Gastrocnemius medialis (tissue), 4 donors: ENCODE results near the gene CCDC33. TPM values are rescaled to one million over a fixed set of nuclear protein-coding genes. Genes with fewer than 3 reads are reported as not detected.

Experiments
- ATAC-seq, 2 donors: fragments of 150-250 bp; one replicate each; pipeline ENCODE4 v1.9.1; 2016
- DNase-seq, 2 donors: peaks; one replicate each; pipeline ENCODE4 v3.0.0-alpha.2; 2019
- H3K27ac ChIP-seq, 4 donors: fragments of 200-600 bp; sonication (generic); 1 replicate in 1 of 4; 2 replicates in 3 of 4; pipeline ENCODE4 v1.5.1; 2016 to 2018; ENCODE audit warnings: mild to moderate bottlenecking in 2 of 4, moderate library complexity in 1 of 4
- H3K27me3 ChIP-seq, 3 donors: fragments of 200-600 bp; sonication (generic) in 2 of 3; 1 replicate in 1 of 3; 2 replicates in 2 of 3; pipeline versions ENCODE4 v1.5.1 to v1.6.0; 2016 to 2019; ENCODE audit warnings: mild to moderate bottlenecking in 1 of 3, moderate library complexity in 1 of 3
- H3K36me3 ChIP-seq, 2 donors: fragments of 200-600 bp; sonication (generic) in 1 of 2; one replicate each; pipeline ENCODE4 v1.5.1; 2017 to 2018
- H3K4me1 ChIP-seq, 2 donors: fragments of 200-600 bp; sonication (generic) in 1 of 2; one replicate each; pipeline ENCODE4 v1.5.1; 2016 to 2017; ENCODE audit warnings: mild to moderate bottlenecking in 2 of 2
- H3K4me3 ChIP-seq, 4 donors: fragments of 200-600 bp; sonication (generic) in 3 of 4; 1 replicate in 1 of 4; 2 replicates in 3 of 4; pipeline ENCODE4 v1.5.1; 2016 to 2019; ENCODE audit warnings: mild to moderate bottlenecking in 2 of 4
- H3K9me3 ChIP-seq, 3 donors: fragments of 200-600 bp; sonication (generic) in 2 of 3; 1 replicate in 1 of 3; 2 replicates in 2 of 3; pipeline ENCODE4 v1.5.1; 2016 to 2019
- CTCF ChIP-seq, 5 experiments: fragments of 450-650 bp in 3 of 5; fragments of 200-600 bp in 2 of 5; sonication (generic) in 2 of 5; IDR thresholded peaks in 4 of 5; conservative IDR thresholded peaks in 1 of 5; 1 replicate in 4 of 5; 2 replicates in 1 of 5; pipeline ENCODE4 v1.5.1; 2016 to 2019; ENCODE audit warnings: antibody characterized with exemption in 5 of 5, mild to moderate bottlenecking in 3 of 5, moderate library complexity in 3 of 5
- POLR2A ChIP-seq, 2 donors: fragments of 450-650 bp; IDR thresholded peaks; one replicate each; pipeline ENCODE4 v1.6.1; 2017; ENCODE audit warnings: antibody characterized with exemption in 2 of 2, mild to moderate bottlenecking in 2 of 2, moderate library complexity in 2 of 2
- in situ Hi-C, 4 donors: fragments of 200-750 bp; cut with MboI; loops; one replicate each; pipeline versions ENCODE4 v1.15.0 to v1.8.0; 2017; ENCODE audit warnings: low sequenced_read_pairs in 4 of 4
- intact Hi-C: fragments of 100-400 bp; cut with DNase I; formaldehyde crosslinking; loops from one replicate; pipeline ENCODE4 v1.15.1; 2023; ENCODE audit warnings: low total_unique reads
- total RNA-seq, 4 donors: library from RNA; depleted of rRNA; stranded (reverse); fragments of >200 nt; gene quantifications; one replicate each; pipeline versions ENCODE4 v1.1.0 to v1.2.3, GENCODE V29; 2016

Gene CCDC33
- total RNA-seq, 4 donors from 2014 or later = not detected

- Histone ChIP-seq H3K36me3 (no peaks in the 10 kb centered on the region), H3K4me1 (no peaks in the 10 kb centered on the region), H3K27ac (no peak overlapping the region), H3K4me3 (no peak overlapping the region), H3K27me3 (peaks cover 0 to 8% (median 0%) of the 10 kb centered on the region in 3 donors), H3K9me3 (no peaks in the 10 kb centered on the region)
- TF ChIP-seq POLR2A (IDR thresholded peaks at IDR 0.05) = no peak
- no peak for ATAC-seq
- no peak for DNase-seq
- in situ Hi-C loops (no loop called here), intact Hi-C loops (no loop called here)
These were observed 24.9 kb downstream of the CCDC33 start for GRCh38 chr15:74261041-74261440.

- Histone ChIP-seq H3K27me3 (peaks cover 0 to 8% (median 0%) of the 10 kb centered on the region in 3 donors), H3K9me3 (no peaks in the 10 kb centered on the region), H3K4me3 (no peak overlapping the region), H3K27ac (no peak overlapping the region), H3K36me3 (no peaks in the 10 kb centered on the region), H3K4me1 (no peaks in the 10 kb centered on the region)
- intact Hi-C loops (no loop called here), in situ Hi-C loops (no loop called here)
- no peak for DNase-seq
- TF ChIP-seq POLR2A (IDR thresholded peaks at IDR 0.05) (no peak), CTCF (IDR thresholded peaks at IDR 0.05 in 4 of 5, conservative IDR thresholded peaks at IDR 0.05 in 1 of 5) (no peak)
- ATAC-seq = no peak
These were observed 25.6 kb downstream of the CCDC33 start for GRCh38 chr15:74261685-74262084.

- in situ Hi-C loops = no loop called here
- no peak for DNase-seq
- Histone ChIP-seq H3K27me3 (peaks cover 0 to 8% (median 2%) of the 10 kb centered on the region in 3 donors), H3K36me3 (no peaks in the 10 kb centered on the region), H3K9me3 (no peaks in the 10 kb centered on the region), H3K27ac (no peak overlapping the region), H3K4me3 (no peak overlapping the region), H3K4me1 (no peaks in the 10 kb centered on the region)
- no peak for ATAC-seq
- no peak for TF ChIP-seq POLR2A (IDR thresholded peaks at IDR 0.05)
- TF ChIP-seq CTCF (IDR thresholded peaks at IDR 0.05 in 4 of 5, conservative IDR thresholded peaks at IDR 0.05 in 1 of 5) = no peak
- intact Hi-C loops = no loop called here
These were observed 26.0 kb downstream of the CCDC33 start for GRCh38 chr15:74262151-74262550.

GRCh38 chr15:74262625-74263024 is 26.5 kb downstream of the CCDC33 start:
- H3K27me3 ChIP-seq = peaks cover 0 to 8% (median 4%) of the 10 kb centered on the region in 3 donors

GRCh38 chr15:74263466-74263865 is 27.3 kb downstream of the CCDC33 start:
- Histone ChIP-seq H3K27me3 (peaks cover 0 to 8% (median 4%) of the 10 kb centered on the region in 3 donors), H3K36me3 (no peaks in the 10 kb centered on the region), H3K4me3 (no peak overlapping the region), H3K4me1 (no peaks in the 10 kb centered on the region), H3K27ac (no peak overlapping the region), H3K9me3 (no peaks in the 10 kb centered on the region)
- no peak for DNase-seq
- in situ Hi-C loops = no loop called here
- TF ChIP-seq CTCF (IDR thresholded peaks at IDR 0.05 in 4 of 5, conservative IDR thresholded peaks at IDR 0.05 in 1 of 5) (no peak), POLR2A (IDR thresholded peaks at IDR 0.05) (no peak)
- no peak for ATAC-seq
- intact Hi-C loops = no loop called here

More at GRCh38 chr15:74262625-74263024, 26.5 kb downstream of the CCDC33 start:
- H3K4me1 ChIP-seq = no peaks in the 10 kb centered on the region
- ATAC-seq (no peak), DNase-seq (no peak)
- intact Hi-C loops = no loop called here
- H3K36me3 ChIP-seq = no peaks in the 10 kb centered on the region
- no peaks in the 10 kb centered on the region for H3K9me3 ChIP-seq
- no peak overlapping the region for H3K4me3 ChIP-seq
- in situ Hi-C loops = no loop called here
- no peak overlapping the region for H3K27ac ChIP-seq
- no peak for TF ChIP-seq CTCF (IDR thresholded peaks at IDR 0.05 in 4 of 5, conservative IDR thresholded peaks at IDR 0.05 in 1 of 5)
- no peak for TF ChIP-seq POLR2A (IDR thresholded peaks at IDR 0.05)
